GM12875 (cell line): Measurements from ENCODE around the gene RAMAC.

Experiments
- H3K4me3 ChIP-seq: one replicate; pipeline ENCODE4 v1.5.1; 2011; ENCODE audit warnings: low read depth, low read length, control low read depth
- TF ChIP-seq, protein P1 (sequence below): IDR thresholded peaks from 2 replicates; pipeline ENCODE4 v1.5.1; 2011; ENCODE audit warnings: low read depth, mild to moderate bottlenecking, control low read depth, inconsistent platforms, low read length, moderate library complexity, borderline replicate concordance; ENCODE audit not compliant: insufficient read depth

RAMAC gene

DNA sequence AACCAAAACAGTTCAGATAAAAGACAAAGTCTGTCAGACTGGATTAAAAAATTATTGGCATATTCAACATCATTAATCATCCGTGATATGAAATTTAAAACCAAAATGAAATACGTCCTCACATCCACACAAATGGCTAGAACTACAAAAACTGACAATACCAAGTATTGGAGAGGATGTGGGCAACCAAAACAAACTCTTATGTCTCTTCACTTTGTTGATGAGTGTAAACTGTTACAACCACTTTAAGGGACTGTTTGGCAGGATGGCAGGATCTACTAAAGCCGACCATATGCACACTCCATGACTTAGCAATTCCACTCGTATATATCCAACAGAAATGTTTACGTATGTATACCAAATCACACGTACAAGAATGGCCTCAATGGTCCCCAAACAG lies 50.2 kb downstream of the RAMAC start:
- TF ChIP-seq, protein P1, sequence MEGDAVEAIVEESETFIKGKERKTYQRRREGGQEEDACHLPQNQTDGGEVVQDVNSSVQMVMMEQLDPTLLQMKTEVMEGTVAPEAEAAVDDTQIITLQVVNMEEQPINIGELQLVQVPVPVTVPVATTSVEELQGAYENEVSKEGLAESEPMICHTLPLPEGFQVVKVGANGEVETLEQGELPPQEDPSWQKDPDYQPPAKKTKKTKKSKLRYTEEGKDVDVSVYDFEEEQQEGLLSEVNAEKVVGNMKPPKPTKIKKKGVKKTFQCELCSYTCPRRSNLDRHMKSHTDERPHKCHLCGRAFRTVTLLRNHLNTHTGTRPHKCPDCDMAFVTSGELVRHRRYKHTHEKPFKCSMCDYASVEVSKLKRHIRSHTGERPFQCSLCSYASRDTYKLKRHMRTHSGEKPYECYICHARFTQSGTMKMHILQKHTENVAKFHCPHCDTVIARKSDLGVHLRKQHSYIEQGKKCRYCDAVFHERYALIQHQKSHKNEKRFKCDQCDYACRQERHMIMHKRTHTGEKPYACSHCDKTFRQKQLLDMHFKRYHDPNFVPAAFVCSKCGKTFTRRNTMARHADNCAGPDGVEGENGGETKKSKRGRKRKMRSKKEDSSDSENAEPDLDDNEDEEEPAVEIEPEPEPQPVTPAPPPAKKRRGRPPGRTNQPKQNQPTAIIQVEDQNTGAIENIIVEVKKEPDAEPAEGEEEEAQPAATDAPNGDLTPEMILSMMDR = no peak
- no peak overlapping the region for H3K4me3 ChIP-seq

DNA sequence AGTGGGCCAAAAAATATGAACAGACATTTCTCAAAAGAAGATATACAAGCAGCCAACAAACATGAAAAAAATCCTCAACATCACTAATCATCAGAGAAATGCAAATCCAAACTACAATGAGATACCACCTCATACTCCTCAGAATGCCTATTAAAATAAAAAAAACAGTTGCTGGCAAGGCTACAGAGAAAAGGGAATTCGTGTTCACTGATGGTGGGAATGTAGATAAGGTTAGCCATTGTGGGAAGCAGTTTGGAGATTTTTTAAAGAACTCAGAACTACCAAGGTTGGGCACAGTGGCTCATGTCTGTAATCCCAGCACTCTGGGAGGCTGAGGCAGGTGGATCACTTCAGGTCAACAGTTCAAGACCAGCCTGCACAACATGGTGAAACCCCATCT lies 53.2 kb downstream of the RAMAC start:
- TF ChIP-seq, protein P1 = no peak

More for the DNA sequence above, 53.2 kb downstream of the RAMAC start:
- no peak overlapping the region for H3K4me3 ChIP-seq
